Measurements from ENCODE around the gene RYR3. TPM values are rescaled to one million over a fixed set of nuclear protein-coding genes. Genes with fewer than 3 reads are reported as not detected.

RYR3 gene
- total RNA-seq, 1 donor from 2014 or later = 0.61 TPM

- intact Hi-C loops (cut with DNase I) = no loop called here
- ATAC-seq = no peak
- no peaks in the 10 kb centered on the region for H3K9me3 ChIP-seq
- no peaks in the 10 kb centered on the region for H3K36me3 ChIP-seq
- no peak overlapping the region for H3K4me3 ChIP-seq
- H3K27me3 ChIP-seq = no peaks in the 10 kb centered on the region
- DNase-seq = no peak
- H3K4me1 ChIP-seq = no peaks in the 10 kb centered on the region
- TF ChIP-seq CTCF (IDR thresholded peaks at IDR 0.05) = no peak
- H3K27ac ChIP-seq = no peak overlapping the region
Observed at GRCh38 chr15:33742306-33742705, 431.5 kb downstream of the RYR3 start.

- no peaks in the 10 kb centered on the region for H3K27me3 ChIP-seq
- DNase-seq (no peak), ATAC-seq (peak; percentile 37)
- H3K36me3 ChIP-seq = no peaks in the 10 kb centered on the region
- no peak overlapping the region for H3K27ac ChIP-seq
- H3K4me1 ChIP-seq = no peaks in the 10 kb centered on the region
- no peaks in the 10 kb centered on the region for H3K9me3 ChIP-seq
- intact Hi-C loops (cut with DNase I) = no loop called here
- H3K4me3 ChIP-seq = no peak overlapping the region
- no peak for TF ChIP-seq CTCF (IDR thresholded peaks at IDR 0.05)
Observed at GRCh38 chr15:33742800-33743199, 432.0 kb downstream of the RYR3 start.

- no peak overlapping the region for H3K27ac ChIP-seq
- DNase-seq (no peak), ATAC-seq (no peak)
- H3K4me1 ChIP-seq = no peaks in the 10 kb centered on the region
- H3K27me3 ChIP-seq = no peaks in the 10 kb centered on the region
- no peaks in the 10 kb centered on the region for H3K9me3 ChIP-seq
- H3K36me3 ChIP-seq = no peaks in the 10 kb centered on the region
- no peak for TF ChIP-seq CTCF (IDR thresholded peaks at IDR 0.05)
- no peak overlapping the region for H3K4me3 ChIP-seq
- intact Hi-C loops (cut with DNase I) = no loop called here
Observed at GRCh38 chr15:33746203-33746602, 435.4 kb downstream of the RYR3 start.

GRCh38 chr15:33753012-33753411, 442.2 kb downstream of the RYR3 start:
- no peak overlapping the region for H3K4me3 ChIP-seq
- no peaks in the 10 kb centered on the region for H3K36me3 ChIP-seq
- H3K4me1 ChIP-seq = no peaks in the 10 kb centered on the region
- DNase-seq = no peak
- no peak for TF ChIP-seq CTCF (IDR thresholded peaks at IDR 0.05)
- no peaks in the 10 kb centered on the region for H3K27me3 ChIP-seq
- H3K27ac ChIP-seq = no peak overlapping the region
- H3K9me3 ChIP-seq = no peaks in the 10 kb centered on the region
- intact Hi-C loops (cut with DNase I) = no loop called here
- ATAC-seq = no peak

- DNase-seq (no peak), ATAC-seq (no peak)
- H3K36me3 ChIP-seq = no peaks in the 10 kb centered on the region
- H3K27me3 ChIP-seq = no peaks in the 10 kb centered on the region
- no peak overlapping the region for H3K27ac ChIP-seq
- H3K9me3 ChIP-seq = no peaks in the 10 kb centered on the region
- no peaks in the 10 kb centered on the region for H3K4me1 ChIP-seq
- no peak overlapping the region for H3K4me3 ChIP-seq
- intact Hi-C loops (cut with DNase I) = no loop called here
- no peak for TF ChIP-seq CTCF (IDR thresholded peaks at IDR 0.05)
Observed at GRCh38 chr15:33754242-33754641, 443.5 kb downstream of the RYR3 start.

GRCh38 chr15:33756961-33757360, 446.2 kb downstream of the RYR3 start:
- Histone ChIP-seq H3K36me3 (no peaks in the 10 kb centered on the region), H3K27ac (no peak overlapping the region), H3K4me1 (no peaks in the 10 kb centered on the region), H3K27me3 (no peaks in the 10 kb centered on the region), H3K9me3 (no peaks in the 10 kb centered on the region), H3K4me3 (no peak overlapping the region)
- no peak for TF ChIP-seq CTCF (IDR thresholded peaks at IDR 0.05)
- intact Hi-C loops (cut with DNase I) = no loop called here
- no peak for DNase-seq
- ATAC-seq = peak; percentile 68

All from upper lobe of right lung (tissue), 1 donor.